ENCODE data around the gene KCNIP1.

DNA sequence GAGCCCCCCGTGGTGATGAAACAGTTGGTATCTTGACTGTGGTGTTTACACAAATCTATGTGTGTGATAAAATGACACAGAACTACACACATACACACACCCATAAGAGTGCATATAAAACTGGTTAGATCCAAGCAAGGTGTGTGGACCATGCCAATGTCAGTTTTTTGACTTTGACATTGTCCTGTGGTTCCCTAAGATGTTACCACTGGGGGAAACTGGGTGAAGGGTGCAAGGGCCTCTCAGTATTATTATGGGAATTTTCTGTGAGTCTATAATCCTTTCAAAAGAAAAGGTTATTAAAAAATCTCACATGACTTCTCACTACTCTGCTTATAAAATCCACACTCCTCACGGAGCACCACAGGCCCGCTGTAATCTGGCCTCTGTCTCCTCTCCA is 13.4 kb upstream of the KCNIP1 start:
- TF ChIP-seq POLR2A (IDR thresholded peaks at IDR 0.05) (no peak), EP300 (IDR thresholded peaks at IDR 0.05) (no peak), POLR2AphosphoS5 (IDR thresholded peaks at IDR 0.05) (no peak)
- TF ChIP-seq, protein P1, sequence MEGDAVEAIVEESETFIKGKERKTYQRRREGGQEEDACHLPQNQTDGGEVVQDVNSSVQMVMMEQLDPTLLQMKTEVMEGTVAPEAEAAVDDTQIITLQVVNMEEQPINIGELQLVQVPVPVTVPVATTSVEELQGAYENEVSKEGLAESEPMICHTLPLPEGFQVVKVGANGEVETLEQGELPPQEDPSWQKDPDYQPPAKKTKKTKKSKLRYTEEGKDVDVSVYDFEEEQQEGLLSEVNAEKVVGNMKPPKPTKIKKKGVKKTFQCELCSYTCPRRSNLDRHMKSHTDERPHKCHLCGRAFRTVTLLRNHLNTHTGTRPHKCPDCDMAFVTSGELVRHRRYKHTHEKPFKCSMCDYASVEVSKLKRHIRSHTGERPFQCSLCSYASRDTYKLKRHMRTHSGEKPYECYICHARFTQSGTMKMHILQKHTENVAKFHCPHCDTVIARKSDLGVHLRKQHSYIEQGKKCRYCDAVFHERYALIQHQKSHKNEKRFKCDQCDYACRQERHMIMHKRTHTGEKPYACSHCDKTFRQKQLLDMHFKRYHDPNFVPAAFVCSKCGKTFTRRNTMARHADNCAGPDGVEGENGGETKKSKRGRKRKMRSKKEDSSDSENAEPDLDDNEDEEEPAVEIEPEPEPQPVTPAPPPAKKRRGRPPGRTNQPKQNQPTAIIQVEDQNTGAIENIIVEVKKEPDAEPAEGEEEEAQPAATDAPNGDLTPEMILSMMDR (IDR thresholded peaks at IDR 0.05): no peak

Data from stomach (tissue), 4 donors.